ENCODE measurements around the gene ZNF320.
"Not testable (repeated sequence)": the region's sequence is repeated elsewhere in the genome, so short reads cannot be mapped to it uniquely, and the experiment has no call there.

ZNF320 gene

GRCh38 chr19:52917531-52917930 lies 20.1 kb upstream of the ZNF320 start:
- no peak for DNase-seq

GRCh38 chr19:52910648-52911047 lies 13.2 kb upstream of the ZNF320 start:
- DNase-seq: no peak

DNA sequence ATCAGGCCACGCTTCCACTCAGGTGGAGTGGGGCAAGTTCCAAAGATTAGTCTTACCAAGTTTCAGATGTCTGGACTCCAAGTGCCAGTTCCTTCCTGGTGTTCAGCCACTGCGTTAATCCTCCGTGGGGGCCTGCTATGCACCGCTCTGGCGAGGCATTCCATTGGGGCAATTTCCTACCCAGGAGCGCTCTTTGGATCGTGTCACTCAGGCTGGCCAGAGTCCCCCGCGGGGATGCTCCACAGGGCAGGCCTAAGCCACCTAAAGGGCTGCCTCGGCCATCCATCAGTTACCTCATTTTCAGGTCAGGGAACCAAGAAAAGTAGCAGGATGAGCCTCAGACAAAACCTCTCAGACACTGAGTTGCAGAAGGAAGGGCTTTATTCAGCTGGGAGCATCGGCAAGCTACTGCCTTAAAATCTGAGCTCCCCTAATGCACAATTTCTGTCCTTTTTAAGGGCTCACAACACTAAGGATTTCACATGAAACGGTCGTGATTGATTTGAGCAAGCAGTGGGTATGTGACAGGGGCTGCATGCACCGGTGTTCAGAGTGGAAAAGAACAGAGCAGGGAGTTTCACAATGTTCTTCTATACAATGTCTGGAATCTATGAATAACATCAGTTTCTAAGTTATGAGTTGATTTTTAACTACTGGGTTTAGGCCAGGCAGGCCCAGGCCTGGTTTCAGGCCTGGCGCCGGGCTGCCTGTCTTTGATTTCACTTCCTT lies 6.8 kb upstream of the ZNF320 start:
- not testable (repeated sequence) for DNase-seq

DNA sequence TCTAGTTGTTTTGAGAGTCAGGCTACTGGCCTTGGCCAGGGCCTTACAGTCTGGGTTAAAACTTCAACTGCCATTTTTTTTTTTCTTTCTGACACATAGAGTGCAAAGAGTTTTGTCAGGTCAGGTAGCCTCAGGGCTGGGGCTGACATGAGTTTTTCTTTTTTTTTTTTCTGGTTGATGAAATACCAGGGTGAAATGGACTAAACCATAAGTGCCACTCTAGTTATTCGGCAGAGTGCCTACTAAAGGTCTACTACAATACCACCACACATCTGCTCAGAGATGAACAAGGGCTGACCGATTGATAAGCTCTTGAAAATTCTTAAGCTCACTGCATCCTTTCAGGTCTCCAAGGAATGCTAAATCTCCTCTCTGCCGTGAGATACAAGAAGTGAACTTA lies 4.4 kb upstream of the ZNF320 start:
- DNase-seq: no peak

DNA sequence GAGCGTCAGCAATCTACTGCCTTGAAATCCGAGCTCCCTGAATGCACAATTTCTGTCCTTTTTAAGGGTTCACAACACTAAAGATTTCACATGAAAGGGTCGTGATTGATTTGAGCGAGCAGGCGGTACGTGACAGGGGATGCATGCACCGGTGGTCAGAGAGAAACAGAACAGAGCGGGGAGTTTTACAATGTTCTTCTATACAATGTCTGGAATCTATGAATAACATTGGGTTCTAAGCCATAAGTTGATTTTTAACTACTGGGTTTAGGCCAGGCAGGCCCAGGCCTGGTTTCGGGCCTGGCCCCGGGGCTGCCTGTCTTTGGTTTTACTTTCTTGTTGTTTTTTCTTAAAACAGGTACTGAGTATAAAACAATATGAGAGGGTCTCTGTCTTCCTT lies 1.2 kb upstream of the ZNF320 start:
- DNase-seq: not testable (repeated sequence)

DNA sequence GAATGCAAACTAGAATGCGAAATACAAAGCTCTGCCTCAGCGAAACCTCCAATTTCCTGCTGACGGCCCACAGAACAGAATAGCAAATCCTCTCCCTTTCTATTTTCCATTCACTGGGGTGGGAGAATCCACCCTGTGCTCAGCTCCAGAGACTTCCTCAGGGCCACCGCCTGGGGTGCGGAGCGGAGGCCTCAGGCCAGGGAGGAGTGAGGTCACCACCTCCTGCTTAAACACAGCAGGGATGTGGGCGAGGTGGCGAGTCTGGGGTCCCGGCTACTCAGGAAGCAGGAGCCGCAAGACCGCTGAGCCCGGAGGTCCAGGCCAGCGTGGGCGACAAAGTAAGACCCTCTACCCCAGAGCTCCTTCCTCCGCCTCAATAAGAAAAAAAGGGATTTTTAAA lies 666 bp upstream of the ZNF320 start:
- no peak for DNase-seq

DNA sequence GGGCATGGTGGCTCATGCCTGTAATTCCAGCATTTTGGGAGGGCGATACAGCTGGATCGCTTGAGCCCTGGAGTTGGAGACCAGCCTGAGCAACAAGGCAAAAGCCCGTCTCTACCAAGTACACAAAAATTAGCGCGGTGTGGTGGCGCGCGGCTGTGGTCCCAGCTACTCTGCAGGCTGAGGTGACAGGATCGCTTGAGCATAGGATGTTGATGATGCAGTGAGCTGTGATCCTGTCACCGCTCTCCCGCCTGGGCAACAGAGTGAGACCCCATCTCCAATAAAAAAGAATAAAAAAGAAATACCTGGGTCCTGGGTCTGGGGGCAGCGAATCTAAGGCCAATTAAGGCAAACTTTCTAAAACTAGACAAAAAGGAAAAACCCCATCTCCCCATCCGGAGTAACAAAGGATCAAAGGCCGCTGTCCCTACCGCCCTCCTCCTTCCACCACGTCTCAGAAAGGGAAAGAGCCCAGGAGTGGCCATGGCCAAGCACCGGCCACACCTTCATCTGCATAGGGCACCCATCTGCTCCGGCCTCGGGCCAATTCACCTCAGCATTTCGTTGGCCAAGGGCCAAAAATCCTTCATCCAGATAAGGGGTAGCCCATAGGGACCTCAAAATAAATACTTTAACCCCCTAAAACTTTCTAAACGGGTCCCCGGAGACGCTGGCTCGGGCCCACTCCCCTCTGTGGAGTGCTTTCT lies 851 bp downstream of the ZNF320 start:
- DNase-seq: no peak

- no peak for DNase-seq
These were observed 6.1 kb downstream of the ZNF320 start for GRCh38 chr19:52891336-52891735.

GRCh38 chr19:52889931-52890330 lies 7.5 kb downstream of the ZNF320 start:
- no peak for DNase-seq

DNA sequence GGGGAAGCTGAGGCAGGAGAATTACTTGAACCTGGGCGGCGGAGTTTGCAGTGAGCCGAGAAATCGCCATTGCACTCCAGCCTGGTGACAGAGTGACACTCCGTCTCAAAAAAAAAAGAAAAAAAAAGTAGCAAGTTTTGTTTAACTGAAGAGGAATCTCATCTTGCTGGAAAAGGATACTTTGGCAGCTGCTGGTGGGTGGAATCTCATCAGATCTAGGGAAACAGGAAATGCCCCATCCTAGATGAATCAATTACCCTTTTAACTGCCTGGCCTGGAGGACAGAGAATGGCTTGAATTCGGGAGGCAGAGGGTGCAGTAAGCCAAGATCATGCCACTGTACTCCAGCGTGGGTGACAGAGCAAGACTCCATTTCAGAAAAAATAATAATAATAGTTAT lies 8.4 kb downstream of the ZNF320 start:
- no peak for DNase-seq

DNA sequence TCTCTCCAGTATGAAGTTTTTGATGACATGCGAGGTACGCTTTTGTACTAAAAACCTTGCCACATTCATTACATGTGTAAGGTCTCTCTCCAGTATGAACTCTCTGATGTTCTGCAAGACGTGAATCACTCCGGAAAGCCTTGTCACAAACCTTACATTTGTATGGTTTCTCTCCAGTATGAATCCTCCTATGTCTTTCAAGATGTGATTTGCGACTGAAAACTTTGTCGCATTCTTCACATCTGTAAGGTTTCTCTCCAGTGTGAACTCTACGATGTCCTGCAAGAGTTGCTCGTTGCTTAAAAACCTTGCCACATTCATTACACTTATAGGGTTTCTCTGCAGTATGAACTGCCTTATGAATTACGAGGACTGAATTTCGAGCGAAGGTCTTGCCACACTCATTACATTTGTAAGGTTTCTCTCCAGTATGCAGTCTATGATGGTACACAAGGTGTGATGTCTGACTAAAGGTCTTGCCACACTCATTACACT lies 16.5 kb downstream of the ZNF320 start:
- no peak for DNase-seq

GRCh38 chr19:52872996-52873395 lies 24.4 kb downstream of the ZNF320 start:
- not testable (repeated sequence) for DNase-seq

DNA sequence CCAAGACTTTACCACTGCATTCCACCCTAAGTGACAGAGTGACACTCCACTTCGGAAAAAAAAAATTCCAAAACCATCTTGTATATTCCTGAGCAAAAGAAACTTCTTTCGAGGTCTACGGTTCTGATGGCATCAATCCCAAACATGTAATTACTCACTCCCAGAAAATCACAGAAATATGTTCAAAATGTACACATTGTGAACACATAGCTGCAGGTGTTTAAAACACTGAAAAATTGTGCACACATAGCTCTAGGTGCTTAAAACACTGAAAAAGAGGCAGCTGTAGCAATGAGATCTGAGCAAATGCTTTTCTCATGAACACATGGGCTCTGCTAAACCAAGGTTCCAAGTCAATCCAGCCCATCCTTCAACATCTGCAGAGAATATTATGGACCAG lies 26.0 kb downstream of the ZNF320 start:
- DNase-seq: no peak

DNA sequence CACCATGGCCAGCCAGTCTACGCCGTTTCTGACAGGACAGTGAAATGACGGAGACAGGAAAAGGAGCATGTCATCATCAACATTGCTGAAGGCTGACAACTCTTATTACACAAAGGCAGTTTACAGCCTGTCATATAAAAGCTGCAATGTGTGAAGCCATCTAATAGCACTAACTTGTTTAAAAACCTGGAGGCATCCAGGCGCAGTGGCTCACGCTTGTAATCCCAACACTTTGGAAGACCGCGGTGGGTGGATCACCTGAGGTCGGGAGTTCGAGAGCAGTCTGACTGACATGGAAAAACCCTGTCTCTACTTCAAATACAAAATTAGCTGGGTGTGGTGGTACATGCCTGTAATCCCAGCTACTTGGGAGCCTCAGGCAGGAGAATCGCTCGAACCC lies 29.4 kb downstream of the ZNF320 start:
- not testable (repeated sequence) for DNase-seq

- DNase-seq: peak; percentile 65 to 66
These were observed 39.9 kb downstream of the ZNF320 start, which contains the start of gene ZNF468 for GRCh38 chr19:52857378-52858191. ZNF468 (minus strand) TSS chr19:52857619; CDS start chr19:52854272, 3,347 bp downstream.

- DNase-seq: peak; percentile 1 to 3
These were observed 40.7 kb downstream of the ZNF320 start for GRCh38 chr19:52856540-52857377.

Data from activated CD4-positive, alpha-beta T cell treated with anti-CD3 and anti-CD28 coated beads for 4 hours (primary cell).